ENCODE results near the gene C2CD5.

GRCh38 chr12:22481547-22482104, 62.7 kb downstream of the C2CD5 start:
- TF ChIP-seq CTCF (IDR thresholded peaks at IDR 0.05) (no peak), TCF7L2 (IDR thresholded peaks at IDR 0.05; ENCODE audit: low read depth, low read length) (no peak), SIN3A (IDR thresholded peaks at IDR 0.05; ENCODE audit: borderline replicate concordance, insufficient read depth, low read depth, low read length) (no peak)
- TF ChIP-seq, protein P1, sequence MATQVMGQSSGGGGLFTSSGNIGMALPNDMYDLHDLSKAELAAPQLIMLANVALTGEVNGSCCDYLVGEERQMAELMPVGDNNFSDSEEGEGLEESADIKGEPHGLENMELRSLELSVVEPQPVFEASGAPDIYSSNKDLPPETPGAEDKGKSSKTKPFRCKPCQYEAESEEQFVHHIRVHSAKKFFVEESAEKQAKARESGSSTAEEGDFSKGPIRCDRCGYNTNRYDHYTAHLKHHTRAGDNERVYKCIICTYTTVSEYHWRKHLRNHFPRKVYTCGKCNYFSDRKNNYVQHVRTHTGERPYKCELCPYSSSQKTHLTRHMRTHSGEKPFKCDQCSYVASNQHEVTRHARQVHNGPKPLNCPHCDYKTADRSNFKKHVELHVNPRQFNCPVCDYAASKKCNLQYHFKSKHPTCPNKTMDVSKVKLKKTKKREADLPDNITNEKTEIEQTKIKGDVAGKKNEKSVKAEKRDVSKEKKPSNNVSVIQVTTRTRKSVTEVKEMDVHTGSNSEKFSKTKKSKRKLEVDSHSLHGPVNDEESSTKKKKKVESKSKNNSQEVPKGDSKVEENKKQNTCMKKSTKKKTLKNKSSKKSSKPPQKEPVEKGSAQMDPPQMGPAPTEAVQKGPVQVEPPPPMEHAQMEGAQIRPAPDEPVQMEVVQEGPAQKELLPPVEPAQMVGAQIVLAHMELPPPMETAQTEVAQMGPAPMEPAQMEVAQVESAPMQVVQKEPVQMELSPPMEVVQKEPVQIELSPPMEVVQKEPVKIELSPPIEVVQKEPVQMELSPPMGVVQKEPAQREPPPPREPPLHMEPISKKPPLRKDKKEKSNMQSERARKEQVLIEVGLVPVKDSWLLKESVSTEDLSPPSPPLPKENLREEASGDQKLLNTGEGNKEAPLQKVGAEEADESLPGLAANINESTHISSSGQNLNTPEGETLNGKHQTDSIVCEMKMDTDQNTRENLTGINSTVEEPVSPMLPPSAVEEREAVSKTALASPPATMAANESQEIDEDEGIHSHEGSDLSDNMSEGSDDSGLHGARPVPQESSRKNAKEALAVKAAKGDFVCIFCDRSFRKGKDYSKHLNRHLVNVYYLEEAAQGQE (IDR thresholded peaks at IDR 0.05; ENCODE audit: insufficient read depth in 1 of 2, low read depth in 2 of 2, low read length in 1 of 2): no peak
